ENCODE measurements around the gene SLC9A5.

SLC9A5 gene

GRCh38 chr16:67317853-67318252 is 69.1 kb downstream of the SLC9A5 start:
- no peak for DNase-seq (ENCODE audit: low read depth)

All from stimulated activated CD8-positive, alpha-beta memory T cell treated with anti-CD3 and anti-CD28 coated beads, Interleukin-7, amount 100 ng/mL, for 24 hours (primary cell).